Medulla oblongata (tissue), 1 donor: ENCODE measurements around the gene TRAF4.

Experiments used
- DNase-seq: peaks from one replicate; pipeline ENCODE4 v3.0.0-alpha.2; 2015; ENCODE audit errors: extremely low spot score

TRAF4 gene

DNA sequence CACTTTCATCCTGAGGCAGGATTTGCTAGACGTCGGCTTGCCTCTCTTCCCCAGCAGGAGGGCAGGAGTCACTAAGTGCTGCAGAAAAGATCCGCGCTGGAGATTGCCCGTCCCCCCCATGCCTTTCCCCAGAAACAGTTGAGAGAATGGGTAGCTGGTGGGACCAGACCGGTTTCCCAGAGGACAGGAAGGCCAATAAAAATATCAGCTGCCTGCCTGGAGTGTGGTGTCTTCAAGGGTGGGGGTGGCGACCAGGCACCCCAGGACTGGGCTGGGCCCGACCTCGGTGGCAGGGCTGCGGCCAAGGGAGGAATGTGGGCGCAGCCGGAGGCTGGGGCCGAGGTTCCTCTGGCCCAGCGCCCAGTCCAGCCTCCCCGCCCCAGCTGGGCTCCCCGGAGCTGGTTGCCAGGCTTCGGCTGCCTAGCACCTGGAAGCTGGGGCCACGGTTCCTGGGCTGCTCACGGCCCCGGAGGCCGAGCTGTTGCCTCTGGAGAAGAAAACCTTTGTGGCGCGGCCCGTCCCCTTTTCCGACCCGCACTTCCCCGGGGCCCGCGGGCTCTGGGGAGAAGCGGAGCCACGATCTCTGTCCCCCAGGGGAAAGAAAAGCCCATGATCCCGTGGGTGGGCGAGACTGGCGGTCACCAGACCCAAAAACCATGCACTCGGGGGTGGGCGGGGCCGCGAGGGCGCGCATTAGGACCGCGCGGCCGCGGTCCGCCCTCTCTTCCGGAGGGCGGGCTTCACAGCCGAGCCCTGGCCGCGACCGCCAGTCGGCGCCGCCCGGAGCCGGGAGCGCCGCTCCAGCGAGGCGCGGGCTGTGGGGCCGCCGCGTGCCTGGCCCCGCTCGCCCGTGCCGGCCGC, at the start of gene TRAF4:
Gene TRAF4, plus strand, starts transcription at position 769 of the 861 bp plus-strand sequence. CDS start 102 bp downstream, outside the sequence.
- peak; percentile 89 for DNase-seq

GRCh38 chr17:28698253-28698941, 45.4 kb upstream of the TRAF4 start:
- no peak for DNase-seq

GRCh38 chr17:28700278-28700677, 43.5 kb upstream of the TRAF4 start:
- DNase-seq, result no peak

GRCh38 chr17:28700830-28701492, 42.9 kb upstream of the TRAF4 start:
- DNase-seq, result no peak

- DNase-seq, result peak; percentile 89
Observed at GRCh38 chr17:28702026-28702751, 41.6 kb upstream of the TRAF4 start.

- DNase-seq, result no peak
Observed at GRCh38 chr17:28702752-28703150, 41.1 kb upstream of the TRAF4 start.

DNA sequence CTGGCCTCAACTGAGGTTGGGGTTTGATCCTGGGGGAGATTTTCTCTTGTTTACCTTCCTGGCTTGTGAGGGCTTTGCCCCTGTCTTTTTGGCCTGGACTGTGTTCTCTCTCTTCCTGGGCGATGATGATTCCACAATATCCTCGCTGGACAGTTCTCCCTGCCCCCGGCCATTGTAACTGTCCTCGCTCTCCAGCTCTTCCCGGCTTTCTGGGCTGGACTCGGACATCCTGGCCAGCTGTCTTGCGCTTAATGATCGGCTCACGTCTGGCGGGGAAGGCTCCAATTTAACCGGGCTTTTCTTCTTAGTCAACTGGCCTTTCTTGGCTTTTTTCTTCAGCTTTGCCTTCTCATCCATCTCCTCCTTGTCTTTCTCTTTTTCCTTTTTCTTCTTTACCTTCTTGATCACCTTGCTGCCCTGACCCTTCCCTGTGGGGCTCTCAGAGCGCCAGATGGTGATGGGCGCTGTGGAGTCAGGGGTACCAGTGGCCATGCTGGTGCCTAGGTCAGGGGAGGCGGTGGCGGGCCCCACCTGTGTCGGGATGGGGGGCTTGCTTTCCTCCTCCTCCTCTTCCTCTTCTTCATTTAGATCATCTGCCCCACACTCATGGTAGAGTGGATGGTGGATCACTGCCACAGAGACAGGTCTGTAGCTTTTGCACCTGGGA, 40.1 kb upstream of the TRAF4 start:
- DNase-seq, result no peak

GRCh38 chr17:28704219-28704858, 39.5 kb upstream of the TRAF4 start:
- DNase-seq, result no peak

- no peak for DNase-seq
Observed at GRCh38 chr17:28705074-28705659, 38.6 kb upstream of the TRAF4 start.

- no peak for DNase-seq
Observed at GRCh38 chr17:28705728-28706334, 38.0 kb upstream of the TRAF4 start.

- no peak for DNase-seq
Observed at GRCh38 chr17:28706471-28707338, 37.1 kb upstream of the TRAF4 start.

DNA sequence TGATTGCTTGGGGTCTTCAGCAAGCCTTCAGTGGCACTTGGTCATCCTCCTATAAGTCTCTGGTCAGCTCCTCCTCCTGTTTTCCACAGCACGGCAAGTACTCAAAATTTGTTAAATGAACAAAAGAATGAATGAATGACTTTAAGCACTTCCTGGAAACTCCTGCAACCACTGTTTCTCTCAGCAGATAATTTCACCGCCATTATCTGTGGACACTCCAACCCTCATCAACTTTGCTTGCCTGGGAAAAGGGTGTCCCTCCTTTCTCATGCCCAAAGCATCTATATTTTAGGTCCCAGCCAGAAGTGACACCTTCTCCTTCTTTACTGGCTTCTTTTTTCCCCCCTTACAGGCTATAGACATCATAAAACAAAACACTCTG, 36.5 kb upstream of the TRAF4 start:
- no peak for DNase-seq

- peak; percentile 88 for DNase-seq
Observed at GRCh38 chr17:28710861-28711722, 32.7 kb upstream of the TRAF4 start.

GRCh38 chr17:28711723-28712031, 32.1 kb upstream of the TRAF4 start, which contains the start of gene PROCA1:
PROCA1 (minus strand) TSS chr17:28711888; CDS start chr17:28711660, 228 bp downstream.
- DNase-seq, result no peak

GRCh38 chr17:28712032-28712704, 31.6 kb upstream of the TRAF4 start:
- DNase-seq, result peak; percentile 27

- no peak for DNase-seq
Observed at GRCh38 chr17:28712705-28713415, 31.0 kb upstream of the TRAF4 start.

DNA sequence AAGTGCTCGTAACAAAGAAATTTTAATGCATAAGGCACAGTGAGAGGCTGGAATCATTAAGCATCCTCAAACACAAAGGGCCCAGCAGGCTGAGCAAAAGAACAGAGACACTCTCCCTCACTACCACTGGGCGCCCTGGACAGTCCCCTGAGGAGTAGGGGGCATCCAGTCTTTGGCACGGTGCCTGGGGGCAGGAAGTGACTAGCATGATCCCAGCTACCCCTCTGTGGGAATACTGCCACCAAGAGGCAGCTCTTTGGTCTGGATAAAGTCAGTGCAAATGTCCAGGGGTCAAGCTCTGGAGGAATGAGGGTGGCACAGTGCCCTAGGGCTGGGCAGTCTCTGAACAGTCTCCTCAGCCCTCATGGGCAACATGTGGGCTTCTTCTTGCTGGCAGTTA, 29.5 kb upstream of the TRAF4 start:
- DNase-seq, result no peak
